CD14-positive monocyte (primary cell): Measurements from ENCODE around the gene KRT13. TPM values are rescaled to one million over a fixed set of nuclear protein-coding genes. Genes with fewer than 3 reads are reported as not detected.
A peak's percentile ranks its signal among the peaks of the same experiment; 100 is the strongest.
"Not testable (repeated sequence)": the region's sequence is repeated elsewhere in the genome, so short reads cannot be mapped to it uniquely, and the experiment has no call there.

Experiments
- DNase-seq, 3 donors: peaks; one replicate each; pipeline ENCODE4 v3.0.0-alpha.2; 2011 to 2022
- H2AFZ ChIP-seq: 2 replicates; pipeline ENCODE4 v1.6.0; 2012; ENCODE audit warnings: mild to moderate bottlenecking, low read depth, low read length, inconsistent platforms; ENCODE audit not compliant: insufficient read depth, poor library complexity, severe bottlenecking
- H3K27ac ChIP-seq, 2 donors: 1 replicate in 1 of 2; 2 replicates in 1 of 2; pipeline ENCODE4 v1.5.1; 2012 to 2013; ENCODE audit warnings: low read length in 2 of 2, control low read depth in 1 of 2, inconsistent platforms in 1 of 2, low read depth in 1 of 2, mild to moderate bottlenecking in 1 of 2
- H3K27me3 ChIP-seq, 2 donors: one replicate each; pipeline versions ENCODE4 v1.6.0 to v1.6.1; 2011 to 2013; ENCODE audit warnings: low read length in 2 of 2; ENCODE audit not compliant: control insufficient read depth in 2 of 2, insufficient read depth in 2 of 2
- H3K36me3 ChIP-seq, 2 donors: replicated peaks in 1 of 2; 1 replicate in 1 of 2; 2 replicates in 1 of 2; pipeline versions ENCODE4 v1.5.1 to v1.6.1; 2012 to 2013; ENCODE audit warnings: low read length in 2 of 2, control low read depth in 1 of 2, inconsistent platforms in 1 of 2, mild to moderate bottlenecking in 1 of 2; ENCODE audit not compliant: insufficient read depth in 2 of 2, control insufficient read depth in 1 of 2
- H3K4me1 ChIP-seq, 2 donors: 1 replicate in 1 of 2; 2 replicates in 1 of 2; pipeline versions ENCODE4 v1.5.1 to v1.6.1; 2012 to 2013; ENCODE audit warnings: low read length in 2 of 2, control low read depth in 1 of 2, inconsistent platforms in 1 of 2, mild to moderate bottlenecking in 1 of 2, moderate library complexity in 1 of 2; ENCODE audit not compliant: insufficient read depth in 2 of 2, control insufficient read depth in 1 of 2
- H3K4me2 ChIP-seq: replicated peaks from 2 replicates; pipeline ENCODE3; 2012; ENCODE audit warnings: low read length, moderate library complexity, mild to moderate bottlenecking; ENCODE audit not compliant: poor library complexity, severe bottlenecking; ENCODE audit errors: extremely low read depth
- H3K4me3 ChIP-seq, 3 experiments: fragments of 200-600 bp in 1 of 3; sonication (generic) in 1 of 3; replicated peaks in 1 of 3; 1 replicate in 2 of 3; 2 replicates in 1 of 3; pipeline ENCODE4 v1.5.1; 2011 to 2013; ENCODE audit warnings: low read length in 3 of 3, mild to moderate bottlenecking in 3 of 3, control low read depth in 2 of 3, low read depth in 2 of 3, inconsistent platforms in 1 of 3, moderate library complexity in 1 of 3
- H3K79me2 ChIP-seq: 2 replicates; pipeline ENCODE4 v1.6.0; 2012; ENCODE audit warnings: mild to moderate bottlenecking, control low read depth, inconsistent platforms, low read length, moderate library complexity; ENCODE audit not compliant: insufficient read depth
- H3K9ac ChIP-seq: 2 replicates; pipeline ENCODE4 v1.6.0; 2017; ENCODE audit warnings: low read length, mild to moderate bottlenecking; ENCODE audit not compliant: insufficient read depth, poor library complexity, severe bottlenecking
- H3K9me3 ChIP-seq, 2 donors: replicated peaks in 1 of 2; 1 replicate in 1 of 2; 2 replicates in 1 of 2; pipeline versions ENCODE4 v1.5.1 to v1.6.1; 2012 to 2013; ENCODE audit warnings: low read length in 2 of 2, control low read depth in 1 of 2; ENCODE audit not compliant: control insufficient read depth in 1 of 2, insufficient read depth in 1 of 2
- H4K20me1 ChIP-seq: 2 replicates; pipeline ENCODE4 v1.6.0; 2012; ENCODE audit warnings: mild to moderate bottlenecking, low read length, control low read depth, moderate library complexity; ENCODE audit not compliant: insufficient read depth
- H3K27ac Mint-ChIP-seq, 7 donors: one replicate each; pipeline ENCODE4 v1.8.0; 2020; ENCODE audit warnings: mild to moderate bottlenecking in 7 of 7, mixed read lengths in 7 of 7, moderate library complexity in 6 of 7, inconsistent platforms in 2 of 7
- H3K27me3 Mint-ChIP-seq, 3 donors: one replicate each; pipeline ENCODE4 v1.8.0; 2021 to 2022; ENCODE audit warnings: low read depth in 3 of 3, mild to moderate bottlenecking in 3 of 3, mixed read lengths in 3 of 3, moderate library complexity in 3 of 3, inconsistent platforms in 1 of 3
- H3K36me3 Mint-ChIP-seq, 2 donors: one replicate each; pipeline ENCODE4 v1.8.0; 2020; ENCODE audit warnings: mixed read lengths in 2 of 2, inconsistent platforms in 1 of 2, mild to moderate bottlenecking in 1 of 2
- H3K4me1 Mint-ChIP-seq: one replicate; pipeline ENCODE4 v1.8.0; 2020; ENCODE audit warnings: mild to moderate bottlenecking, mixed read lengths
- H3K4me3 Mint-ChIP-seq, 2 donors: one replicate each; pipeline ENCODE4 v1.8.0; 2020; ENCODE audit warnings: mild to moderate bottlenecking in 2 of 2, mixed read lengths in 2 of 2, moderate library complexity in 1 of 2
- H3K9me3 Mint-ChIP-seq, 7 donors: one replicate each; pipeline ENCODE4 v1.8.0; 2020 to 2022; ENCODE audit warnings: mixed read lengths in 7 of 7, mild to moderate bottlenecking in 6 of 7, moderate library complexity in 6 of 7, inconsistent platforms in 2 of 7
- WGBS: methylation state at CpG from one replicate; pipeline ENCODE4 v1.1.5; 2013; ENCODE audit warnings: missing lambda C conversion rate; ENCODE audit not compliant: insufficient coverage; 5-methylcytosine and 5-hydroxymethylcytosine counted together
- intact Hi-C, 2 donors: fragments of 100-400 bp; cut with micrococcal nuclease; formaldehyde crosslinking; loops; one replicate each; pipeline versions ENCODE4 v1.15.0 to v1.15.1; 2023
- polyA plus RNA-seq, 3 donors: library from polyadenylated mRNA; depleted of rRNA in 1 of 3; unstranded in 2 of 3; stranded (reverse) in 1 of 3; fragments of 300-500 nt in 2 of 3; fragments of >200 nt in 1 of 3; fragmentation: Illumina TruSeq in 2 of 3; gene quantifications; 1 replicate in 2 of 3; 2 replicates in 1 of 3; pipeline ENCODE4 v1.2.3, GENCODE V29; 2012 to 2021
- TF ChIP-seq, protein P1 (sequence below): fragments of 200-600 bp; IDR thresholded peaks from one replicate; pipeline ENCODE4 v1.8.0; 2022; ENCODE audit warnings: antibody characterized with exemption, mild to moderate bottlenecking

KRT13 gene
- polyA plus RNA-seq, 3 donors, result not detected

DNA sequence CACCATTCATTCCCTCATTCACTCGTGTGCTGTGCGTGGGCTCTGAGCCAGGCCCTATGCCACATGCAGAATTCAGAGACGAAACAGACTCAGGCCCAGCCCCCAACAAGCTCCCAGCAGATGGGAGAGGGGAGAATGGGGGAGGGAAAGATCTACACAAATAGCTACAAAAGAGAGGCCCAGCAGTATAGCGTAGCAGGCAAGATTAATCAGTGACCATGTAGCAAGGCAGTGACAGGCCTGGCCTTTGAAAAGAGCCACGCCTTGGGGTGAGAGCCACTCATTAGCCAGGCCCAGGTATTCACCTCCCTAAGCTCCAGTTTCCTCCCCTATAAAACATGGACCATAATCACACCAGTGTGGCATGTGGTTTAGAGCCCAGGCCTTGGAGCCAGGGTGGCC is 39.1 kb upstream of the KRT13 start:
- Histone ChIP-seq H3K9me3 (peaks cover 3 to 7% of the 10 kb centered on the region in 2 donors), H3K4me1 (peaks cover 16 to 20% of the 10 kb centered on the region in 2 donors), H4K20me1 (no peaks in the 10 kb centered on the region), H3K9ac (no peak overlapping the region), H3K27me3 (no peaks in the 10 kb centered on the region), H3K79me2 (no peaks in the 10 kb centered on the region), H3K4me2 (no peak overlapping the region), H3K4me3 (no peak overlapping the region), H2AFZ (no peak overlapping the region), H3K36me3 (no peaks in the 10 kb centered on the region), H3K27ac (no peak overlapping the region)
- TF ChIP-seq, protein P1, sequence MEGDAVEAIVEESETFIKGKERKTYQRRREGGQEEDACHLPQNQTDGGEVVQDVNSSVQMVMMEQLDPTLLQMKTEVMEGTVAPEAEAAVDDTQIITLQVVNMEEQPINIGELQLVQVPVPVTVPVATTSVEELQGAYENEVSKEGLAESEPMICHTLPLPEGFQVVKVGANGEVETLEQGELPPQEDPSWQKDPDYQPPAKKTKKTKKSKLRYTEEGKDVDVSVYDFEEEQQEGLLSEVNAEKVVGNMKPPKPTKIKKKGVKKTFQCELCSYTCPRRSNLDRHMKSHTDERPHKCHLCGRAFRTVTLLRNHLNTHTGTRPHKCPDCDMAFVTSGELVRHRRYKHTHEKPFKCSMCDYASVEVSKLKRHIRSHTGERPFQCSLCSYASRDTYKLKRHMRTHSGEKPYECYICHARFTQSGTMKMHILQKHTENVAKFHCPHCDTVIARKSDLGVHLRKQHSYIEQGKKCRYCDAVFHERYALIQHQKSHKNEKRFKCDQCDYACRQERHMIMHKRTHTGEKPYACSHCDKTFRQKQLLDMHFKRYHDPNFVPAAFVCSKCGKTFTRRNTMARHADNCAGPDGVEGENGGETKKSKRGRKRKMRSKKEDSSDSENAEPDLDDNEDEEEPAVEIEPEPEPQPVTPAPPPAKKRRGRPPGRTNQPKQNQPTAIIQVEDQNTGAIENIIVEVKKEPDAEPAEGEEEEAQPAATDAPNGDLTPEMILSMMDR, result no peak
- Mint-ChIP-seq H3K4me3 (no peak overlapping the region), H3K9me3 (peaks cover 4 to 10% (median 7%) of the 10 kb centered on the region in 7 donors), H3K36me3 (peaks cover 0 to 2% of the 10 kb centered on the region in 2 donors), H3K4me1 (peaks cover 21% of the 10 kb centered on the region), H3K27me3 (peaks cover 0 to 16% (median 10%) of the 10 kb centered on the region in 3 donors), H3K27ac (peak overlapping the region in 1 of 7 donors; percentile 38)
- intact Hi-C loops, result loop anchor here (10.0 kb wide), 1 partner anchor 640 kb away; no protein-coding TSS in a partner anchor
- no peak for DNase-seq
- 88% methylated on average over 1 of the region's 5 CpGs for WGBS

DNA sequence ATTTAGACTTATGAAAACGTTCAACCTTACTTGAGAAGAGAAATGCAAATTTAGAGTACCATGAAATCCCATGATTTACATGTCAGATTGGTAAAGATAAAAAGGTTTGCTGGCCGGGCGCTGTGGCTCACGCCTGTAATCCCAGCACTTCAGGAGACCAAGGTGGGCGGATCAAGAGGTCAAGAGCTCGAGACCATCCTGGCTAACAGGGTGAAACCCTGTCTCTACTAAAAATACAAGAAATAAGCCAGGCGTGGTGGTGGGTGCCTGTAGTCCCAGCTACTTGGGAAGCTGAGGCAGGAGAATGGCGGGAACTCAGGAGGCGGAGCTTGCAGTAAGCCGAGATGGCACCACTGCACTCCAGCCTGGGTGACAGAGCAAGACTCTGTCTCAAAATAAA is 37.4 kb upstream of the KRT13 start:
- 85% methylated on average over 8 of the region's 10 CpGs for WGBS
- not testable (repeated sequence) for DNase-seq

More for the DNA sequence above, 37.4 kb upstream of the KRT13 start:
- not testable (repeated sequence) for H3K4me3 ChIP-seq, H3K9me3 ChIP-seq, H3K9me3 Mint-ChIP-seq, H3K4me3 Mint-ChIP-seq, H3K4me2 ChIP-seq, H4K20me1 ChIP-seq, H3K27ac ChIP-seq, H3K4me1 ChIP-seq, H3K4me1 Mint-ChIP-seq, H2AFZ ChIP-seq, H3K27ac Mint-ChIP-seq, H3K36me3 Mint-ChIP-seq, H3K79me2 ChIP-seq, H3K36me3 ChIP-seq, H3K9ac ChIP-seq, H3K27me3 ChIP-seq
- H3K27me3 Mint-ChIP-seq, result peaks cover 2 to 12% (median 8%) of the 10 kb centered on the region in 3 donors
- intact Hi-C loops, result loop anchor here (10.0 kb wide), 1 partner anchor 638 kb away; no protein-coding TSS in a partner anchor
